ENCODE measurements around the gene SMIM15. TPM values are rescaled to one million over a fixed set of nuclear protein-coding genes. Genes with fewer than 3 reads are reported as not detected.
"Not testable (repeated sequence)": the region's sequence is repeated elsewhere in the genome, so short reads cannot be mapped to it uniquely, and the experiment has no call there.

Gene SMIM15, protein sequence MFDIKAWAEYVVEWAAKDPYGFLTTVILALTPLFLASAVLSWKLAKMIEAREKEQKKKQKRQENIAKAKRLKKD
- 10 to 100 TPM; 50.0 to 59.6 TPM for total RNA-seq

DNA sequence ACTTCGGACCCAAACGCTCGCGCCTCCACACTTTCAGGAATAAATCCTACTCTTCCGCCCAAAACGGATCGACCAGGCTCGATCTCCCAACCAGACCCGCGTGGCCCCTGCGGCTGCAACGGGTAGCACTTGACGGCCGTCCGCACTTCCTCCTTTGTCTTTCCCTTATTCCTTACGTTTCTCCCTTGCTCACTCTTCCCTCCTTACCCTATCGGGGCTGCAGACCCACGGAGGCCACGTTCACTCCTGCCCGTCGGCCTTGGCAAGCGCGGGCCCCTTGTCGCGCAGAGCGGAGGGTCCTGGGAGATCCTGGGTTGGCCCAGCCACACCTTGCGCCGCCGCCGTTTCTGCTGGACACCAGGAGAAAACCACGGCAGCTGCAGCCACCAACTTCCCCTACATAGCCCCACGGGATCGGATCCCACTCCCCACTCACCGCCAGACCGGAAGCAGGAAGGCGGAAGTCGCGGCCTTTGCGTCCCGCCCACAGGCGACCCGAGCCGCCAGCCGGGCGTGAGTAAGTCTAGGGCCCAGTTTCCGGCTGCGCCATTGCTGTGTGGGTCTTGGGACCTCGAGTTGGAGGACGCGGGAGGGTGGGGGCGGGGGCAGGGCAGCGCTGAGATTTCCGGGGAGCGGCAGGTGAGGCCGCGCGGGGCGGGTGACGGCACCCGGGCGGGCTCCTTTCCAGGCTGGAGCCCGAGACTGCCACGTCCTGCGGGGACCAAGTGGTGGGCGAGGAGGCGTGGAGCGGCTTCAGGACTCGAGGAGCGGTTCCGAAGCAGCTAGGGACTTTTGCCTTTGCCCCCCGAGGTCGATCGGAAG, at the start of gene SMIM15:
Gene SMIM15, minus strand, starts transcription at position 459 of the 822 bp plus-strand sequence. CDS start 2,297 bp downstream, outside the sequence.
- peaks cover 43% of the 10 kb centered on the region for H3K4me1 Mint-ChIP-seq
- peak within 1 kb of the TSS; percentile 92 for H3K4me3 Mint-ChIP-seq
- peaks cover 38% of the 10 kb centered on the region for H3K36me3 Mint-ChIP-seq
- no peaks in the 10 kb centered on the region for H3K9me3 Mint-ChIP-seq (ENCODE audit: low read depth)
- CTCF ChIA-PET, result interaction anchor here (1.0 kb wide), 1 partner anchor 17 kb away, joined by 4 read pairs; no protein-coding TSS in a partner anchor
- DNase-seq, result peak; percentile 91
- ATAC-seq, result peak; percentile 93
- H3K27ac Mint-ChIP-seq, result peak within 1 kb of the TSS; percentile 94
- no peaks in the 10 kb centered on the region for H3K27me3 Mint-ChIP-seq

GRCh38 chr5:61207884-61208283, 45.6 kb upstream of the SMIM15 start:
- DNase-seq, result no peak
- Mint-ChIP-seq H3K27me3 (peaks cover 23% of the 10 kb centered on the region), H3K36me3 (peaks cover 15% of the 10 kb centered on the region), H3K9me3 (ENCODE audit: low read depth) (peaks cover 12% of the 10 kb centered on the region), H3K4me3 (no peak overlapping the region), H3K27ac (no peak overlapping the region), H3K4me1 (peaks cover 6% of the 10 kb centered on the region)
- no peak for ATAC-seq
- CTCF ChIA-PET, result no interaction called here

DNA sequence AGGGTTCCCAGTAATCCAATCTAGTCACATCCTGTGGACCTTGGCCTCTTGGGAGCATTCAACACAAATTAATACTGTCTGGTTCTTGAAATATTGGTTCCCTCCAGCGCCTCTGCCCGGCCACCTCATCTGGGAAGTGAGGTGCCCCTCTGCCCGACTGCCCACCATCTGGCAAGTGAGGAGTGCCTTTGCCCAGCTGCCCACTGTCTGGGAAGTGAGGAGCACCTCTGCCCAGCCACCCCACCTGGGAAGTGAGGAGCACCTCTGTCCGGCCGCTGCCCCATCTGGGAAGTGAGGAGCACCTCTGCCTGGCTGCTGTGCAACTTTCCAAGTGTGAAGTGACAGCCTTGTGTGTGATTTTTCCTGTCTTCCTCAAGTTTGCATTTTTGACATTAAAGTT, 42.7 kb upstream of the SMIM15 start:
- ATAC-seq (no peak), DNase-seq (no peak)
- Mint-ChIP-seq H3K27ac (no peak overlapping the region), H3K4me3 (no peak overlapping the region), H3K4me1 (peaks cover 20% of the 10 kb centered on the region), H3K27me3 (peaks cover 14% of the 10 kb centered on the region), H3K36me3 (peaks cover 15% of the 10 kb centered on the region), H3K9me3 (ENCODE audit: low read depth) (peaks cover 12% of the 10 kb centered on the region)
- CTCF ChIA-PET, result no interaction called here

- peaks cover 29% of the 10 kb centered on the region for H3K36me3 Mint-ChIP-seq
- CTCF ChIA-PET, result no interaction called here
- DNase-seq (no peak), ATAC-seq (peak; percentile 83)
- peaks cover 30% of the 10 kb centered on the region for H3K27me3 Mint-ChIP-seq
- no peak overlapping the region for H3K27ac Mint-ChIP-seq
- H3K9me3 Mint-ChIP-seq (ENCODE audit: low read depth), result peaks cover 16% of the 10 kb centered on the region
- H3K4me1 Mint-ChIP-seq, result peaks cover 20% of the 10 kb centered on the region
- H3K4me3 Mint-ChIP-seq, result no peak overlapping the region
These were observed 39.9 kb upstream of the SMIM15 start for GRCh38 chr5:61202213-61202612.

GRCh38 chr5:61200582-61201155, 38.4 kb upstream of the SMIM15 start:
- CTCF ChIA-PET, result no interaction called here
- peaks cover 45% of the 10 kb centered on the region for H3K27me3 Mint-ChIP-seq
- peaks cover 13% of the 10 kb centered on the region for H3K9me3 Mint-ChIP-seq (ENCODE audit: low read depth)
- ATAC-seq (no peak), DNase-seq (no peak)
- H3K27ac Mint-ChIP-seq, result no peak overlapping the region
- peaks cover 25% of the 10 kb centered on the region for H3K36me3 Mint-ChIP-seq
- H3K4me3 Mint-ChIP-seq, result no peak overlapping the region
- H3K4me1 Mint-ChIP-seq, result peaks cover 20% of the 10 kb centered on the region

GRCh38 chr5:61198606-61199005, 36.3 kb upstream of the SMIM15 start:
- H3K4me1 Mint-ChIP-seq, result peaks cover 20% of the 10 kb centered on the region
- CTCF ChIA-PET, result no interaction called here
- ATAC-seq, result no peak
- no peak overlapping the region for H3K4me3 Mint-ChIP-seq
- peaks cover 20% of the 10 kb centered on the region for H3K36me3 Mint-ChIP-seq
- H3K27me3 Mint-ChIP-seq, result peaks cover 48% of the 10 kb centered on the region
- H3K27ac Mint-ChIP-seq, result no peak overlapping the region
- DNase-seq, result no peak
- H3K9me3 Mint-ChIP-seq (ENCODE audit: low read depth), result peaks cover 11% of the 10 kb centered on the region

DNA sequence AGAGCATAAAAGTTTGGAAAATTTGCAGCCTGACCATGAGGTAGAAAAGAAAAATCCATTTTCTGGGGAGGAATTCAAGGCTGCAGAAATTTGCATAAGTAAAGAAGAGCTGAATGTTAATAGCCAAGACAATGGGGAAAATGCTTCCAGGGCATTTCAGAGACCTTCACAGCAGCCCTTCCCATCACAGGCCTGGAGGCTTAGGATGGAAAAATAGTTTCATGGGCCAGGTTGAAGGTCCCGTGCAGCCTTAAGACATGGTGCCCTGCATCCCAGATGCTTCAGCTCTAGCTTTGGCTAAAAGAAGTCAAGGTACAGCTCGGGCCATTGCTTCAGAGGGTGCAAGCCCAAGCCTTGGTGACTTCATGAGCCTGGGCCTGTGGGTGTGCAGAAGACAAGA, 25.6 kb upstream of the SMIM15 start:
- peaks cover 32% of the 10 kb centered on the region for H3K27me3 Mint-ChIP-seq
- H3K36me3 Mint-ChIP-seq; H3K27ac Mint-ChIP-seq; DNase-seq; H3K9me3 Mint-ChIP-seq (ENCODE audit: low read depth); CTCF ChIA-PET; H3K4me3 Mint-ChIP-seq; ATAC-seq; H3K4me1 Mint-ChIP-seq: not testable (repeated sequence)

DNA sequence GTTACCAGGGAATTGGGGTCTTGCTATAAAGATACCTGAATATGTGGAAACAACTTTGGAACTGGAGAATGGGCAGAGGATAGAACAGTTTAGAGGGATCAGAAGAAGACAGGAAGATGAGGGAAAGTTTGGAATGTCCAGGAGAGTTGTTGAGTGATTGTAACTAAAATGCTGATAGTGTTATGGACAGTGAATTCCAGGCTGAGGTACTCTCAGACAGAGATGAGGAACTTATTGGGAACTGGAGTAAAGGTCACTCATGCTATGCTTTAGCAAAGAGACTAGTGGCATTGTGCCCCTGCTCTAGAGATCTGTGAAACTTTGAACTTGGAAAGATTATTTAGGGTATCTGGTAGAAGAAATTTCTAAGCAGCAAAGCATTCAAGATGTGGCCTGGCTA, 25.1 kb upstream of the SMIM15 start:
- ATAC-seq; H3K36me3 Mint-ChIP-seq; H3K4me3 Mint-ChIP-seq; DNase-seq; H3K9me3 Mint-ChIP-seq (ENCODE audit: low read depth); H3K4me1 Mint-ChIP-seq; CTCF ChIA-PET; H3K27ac Mint-ChIP-seq: not testable (repeated sequence)
- peaks cover 27% of the 10 kb centered on the region for H3K27me3 Mint-ChIP-seq

DNA sequence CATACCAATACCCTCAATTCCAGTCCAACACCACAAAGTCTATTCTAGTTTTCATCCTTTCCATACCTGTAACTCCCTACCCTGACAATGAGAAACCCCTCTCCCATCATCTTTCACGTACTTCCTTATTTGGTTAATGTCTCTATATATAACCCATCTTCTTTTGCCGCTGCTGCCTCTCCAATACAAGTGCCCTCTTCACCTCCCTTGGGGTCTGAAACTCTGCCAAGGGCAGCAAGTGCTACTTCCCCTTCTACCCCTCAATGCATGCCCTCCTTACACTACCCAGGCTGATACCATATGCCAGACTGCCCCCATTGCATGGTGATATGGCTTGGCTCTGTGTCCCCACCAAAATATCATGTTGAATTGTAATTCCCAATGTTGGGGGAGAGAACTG, 24.4 kb upstream of the SMIM15 start:
- Mint-ChIP-seq H3K4me3 (no peak overlapping the region), H3K27ac (no peak overlapping the region), H3K4me1 (no peaks in the 10 kb centered on the region), H3K27me3 (peaks cover 20% of the 10 kb centered on the region), H3K9me3 (ENCODE audit: low read depth) (no peaks in the 10 kb centered on the region), H3K36me3 (peaks cover 6% of the 10 kb centered on the region)
- no peak for ATAC-seq
- no peak for DNase-seq
- CTCF ChIA-PET, result no interaction called here

DNA sequence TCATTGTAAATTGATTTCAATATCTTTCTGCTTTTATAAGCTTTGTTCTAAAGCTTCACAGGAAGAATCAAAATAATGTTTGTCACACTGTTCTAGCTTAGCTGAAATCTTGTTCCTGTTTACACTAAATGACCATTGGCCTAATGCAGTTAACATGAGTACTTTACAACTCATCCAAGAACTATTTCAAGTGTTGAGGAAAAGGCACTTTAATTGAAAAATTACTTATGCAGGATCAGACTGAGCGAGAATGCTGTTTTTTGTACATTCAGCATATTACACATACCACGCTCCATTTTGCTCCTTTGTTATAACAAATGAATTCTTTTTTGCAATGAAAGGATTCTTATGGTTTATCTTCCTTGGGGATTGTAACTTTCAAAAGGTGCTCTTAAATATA, 22.4 kb upstream of the SMIM15 start:
- Mint-ChIP-seq H3K27ac (no peak overlapping the region), H3K27me3 (peaks cover 6% of the 10 kb centered on the region), H3K36me3 (peaks cover 6% of the 10 kb centered on the region), H3K4me3 (no peak overlapping the region), H3K4me1 (peaks cover 2% of the 10 kb centered on the region), H3K9me3 (ENCODE audit: low read depth) (no peaks in the 10 kb centered on the region)
- no peak for DNase-seq
- CTCF ChIA-PET, result no interaction called here
- no peak for ATAC-seq

DNA sequence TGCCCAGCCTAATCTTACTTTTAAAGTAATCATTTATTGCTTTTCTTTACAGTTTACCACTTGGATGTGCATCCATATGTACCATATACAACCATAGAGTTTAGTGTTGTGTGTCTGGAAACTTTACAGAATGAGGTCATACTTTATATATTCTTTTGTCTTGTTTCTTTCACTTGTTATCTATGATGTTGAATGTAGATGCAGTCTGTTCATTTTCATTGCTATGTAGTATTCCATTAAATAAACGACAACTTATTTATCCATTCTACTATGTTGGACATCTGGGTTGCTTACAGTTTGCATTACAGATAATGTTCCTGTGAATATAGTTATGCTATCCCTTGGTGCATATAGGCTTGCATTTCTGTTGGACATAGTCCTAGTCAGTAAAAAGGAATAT, 21.3 kb upstream of the SMIM15 start:
- H3K27ac Mint-ChIP-seq, result no peak overlapping the region

DNA sequence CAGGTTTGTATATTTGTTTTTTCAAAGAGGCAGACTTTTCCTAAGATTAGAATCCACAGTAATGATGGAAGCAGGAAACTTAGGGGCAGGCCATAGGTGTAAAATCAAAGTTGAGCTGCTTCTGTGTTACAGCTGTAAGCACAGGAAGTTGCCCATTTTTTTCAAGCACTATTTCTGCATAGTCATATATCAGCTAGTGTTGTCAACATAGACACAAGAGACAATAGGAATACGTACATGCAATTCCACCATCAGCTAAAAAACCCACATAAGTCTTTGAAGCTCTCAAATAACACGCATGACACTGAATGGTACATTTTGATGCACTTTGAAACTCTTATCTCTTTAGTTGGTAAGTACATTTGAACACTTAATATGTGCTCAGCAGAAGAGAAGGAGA, 20.2 kb upstream of the SMIM15 start:
- no peak for ATAC-seq
- H3K9me3 Mint-ChIP-seq (ENCODE audit: low read depth), result peaks cover 2% of the 10 kb centered on the region
- no peak overlapping the region for H3K27ac Mint-ChIP-seq
- no peak overlapping the region for H3K4me3 Mint-ChIP-seq
- H3K27me3 Mint-ChIP-seq, result peaks cover 2% of the 10 kb centered on the region
- peaks cover 5% of the 10 kb centered on the region for H3K4me1 Mint-ChIP-seq
- no peak for DNase-seq
- CTCF ChIA-PET, result no interaction called here
- H3K36me3 Mint-ChIP-seq, result peaks cover 6% of the 10 kb centered on the region

More for the DNA sequence above, 21.3 kb upstream of the SMIM15 start:
- ATAC-seq, result no peak
- Mint-ChIP-seq H3K36me3 (peaks cover 6% of the 10 kb centered on the region), H3K4me3 (no peak overlapping the region), H3K4me1 (peaks cover 2% of the 10 kb centered on the region), H3K27me3 (peaks cover 5% of the 10 kb centered on the region), H3K9me3 (ENCODE audit: low read depth) (no peaks in the 10 kb centered on the region)
- CTCF ChIA-PET, result no interaction called here
- DNase-seq, result no peak

DNA sequence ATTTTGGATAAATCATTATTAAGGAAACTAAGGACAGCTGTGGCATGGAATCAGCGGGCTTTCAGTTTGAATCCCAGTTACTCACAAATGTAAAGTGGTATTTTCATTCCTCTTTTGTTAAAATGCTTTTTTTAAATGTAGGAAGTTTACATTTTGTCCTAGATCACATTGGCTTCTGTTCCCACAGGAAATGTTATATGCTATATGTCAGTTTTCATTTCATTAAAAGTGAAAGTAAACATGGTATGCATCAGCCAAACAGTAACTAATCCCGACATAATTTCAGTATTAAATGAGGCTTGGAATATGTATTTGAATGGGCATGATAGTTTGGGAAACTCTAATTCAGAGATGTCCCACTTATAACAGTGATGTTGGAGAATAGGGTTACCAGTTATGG, 18.6 kb upstream of the SMIM15 start:
- H3K27ac Mint-ChIP-seq, result no peak overlapping the region
- peaks cover 6% of the 10 kb centered on the region for H3K4me1 Mint-ChIP-seq
- CTCF ChIA-PET, result no interaction called here
- H3K9me3 Mint-ChIP-seq (ENCODE audit: low read depth), result peaks cover 2% of the 10 kb centered on the region
- no peak overlapping the region for H3K4me3 Mint-ChIP-seq
- DNase-seq (no peak), ATAC-seq (no peak)
- peaks cover 2% of the 10 kb centered on the region for H3K36me3 Mint-ChIP-seq
- peaks cover 6% of the 10 kb centered on the region for H3K27me3 Mint-ChIP-seq

DNA sequence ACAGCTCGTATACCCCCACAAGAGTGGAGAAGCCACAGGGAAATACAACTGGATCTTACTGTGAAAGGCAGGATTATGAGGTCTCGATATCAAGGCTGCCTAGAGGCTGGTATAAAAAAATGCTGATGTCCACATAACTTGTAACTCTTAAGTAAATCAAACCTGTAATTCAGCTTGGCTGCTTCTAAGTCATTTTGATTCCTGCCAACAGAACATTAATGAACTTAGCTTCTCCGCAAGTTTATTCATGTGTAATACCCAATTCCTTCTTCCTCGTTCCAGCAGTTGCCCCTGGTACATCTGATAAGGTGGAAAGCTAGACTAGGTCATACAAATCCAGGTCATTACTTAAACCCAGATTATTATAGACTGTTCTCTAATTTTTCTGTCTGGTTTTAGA, 16.4 kb upstream of the SMIM15 start:
- H3K4me1 Mint-ChIP-seq, result peaks cover 6% of the 10 kb centered on the region
- peaks cover 6% of the 10 kb centered on the region for H3K27me3 Mint-ChIP-seq
- DNase-seq, result no peak
- peaks cover 2% of the 10 kb centered on the region for H3K36me3 Mint-ChIP-seq
- H3K4me3 Mint-ChIP-seq, result no peak overlapping the region
- ATAC-seq, result no peak
- H3K27ac Mint-ChIP-seq, result no peak overlapping the region
- CTCF ChIA-PET, result no interaction called here
- peaks cover 2% of the 10 kb centered on the region for H3K9me3 Mint-ChIP-seq (ENCODE audit: low read depth)

Data from activated CD8-positive, alpha-beta memory T cell treated with anti-CD3 and anti-CD28 coated beads, Interleukin-2, amount 10 ng/mL, durations not matched to agents 7 days and 5 days (primary cell).